Cardiac muscle cell (in vitro differentiated cells and primary cell): Measurements from ENCODE around the gene CAMK2N1. TPM values are rescaled to one million over a fixed set of nuclear protein-coding genes. Genes with fewer than 3 reads are reported as not detected.

Source experiments
- DNase-seq, 2 donors: peaks; one replicate each; pipeline versions ENCODE4 v3.0.0 to v3.0.0-alpha.2; 2010 to 2017; ENCODE audit warnings: low read depth in 1 of 2, low spot score in 1 of 2
- H3K27ac ChIP-seq: fragments of 200-600 bp; sonication (generic); 2 replicates; pipeline ENCODE4 v1.5.1; 2016
- H3K27me3 ChIP-seq: fragments of 200-600 bp; sonication (generic); 2 replicates; pipeline ENCODE4 v1.6.0; 2016; ENCODE audit warnings: control low read depth
- H3K36me3 ChIP-seq: fragments of 200-600 bp; sonication (generic); 2 replicates; pipeline ENCODE4 v1.5.1; 2016; ENCODE audit warnings: control low read depth
- H3K4me1 ChIP-seq: fragments of 200-600 bp; sonication (generic); 2 replicates; pipeline ENCODE4 v1.8.1; 2017; ENCODE audit warnings: low read depth, mild to moderate bottlenecking, mixed run types
- H3K4me3 ChIP-seq: fragments of 200-600 bp; sonication (generic); 2 replicates; pipeline ENCODE4 v1.5.1; 2016; ENCODE audit warnings: mild to moderate bottlenecking
- H3K9me3 ChIP-seq: fragments of 200-600 bp; sonication (generic); 2 replicates; pipeline ENCODE4 v1.5.1; 2017; ENCODE audit warnings: low read depth, mild to moderate bottlenecking, control low read depth
- polyA plus RNA-seq: library from polyadenylated mRNA; unstranded; fragments of >200 nt; fragmentation: Nextera tagmentation; extraction: Ambion mirVana; gene quantifications from 2 replicates; pipeline ENCODE4 v1.2.1, GENCODE V29; 2016
- total RNA-seq: library from RNA; depleted of rRNA; stranded (reverse); fragments of >200 nt; gene quantifications from 2 replicates; pipeline ENCODE4 v1.2.3, GENCODE V29; 2016
- TF ChIP-seq, protein P1 (sequence below): IDR thresholded peaks from 2 replicates; pipeline ENCODE4 v1.5.1; 2012; ENCODE audit warnings: low read depth, mild to moderate bottlenecking, low read length

CAMK2N1 gene
- total and polyA plus RNA-seq, 2 experiments from 2014 or later, result 0.30 to 1.4 TPM

GRCh38 chr1:20462397-20462796 is 23.6 kb downstream of the CAMK2N1 start:
- Histone ChIP-seq H3K36me3 (no peaks in the 10 kb centered on the region), H3K27me3 (peaks cover 37% of the 10 kb centered on the region), H3K4me3 (no peak overlapping the region), H3K4me1 (no peaks in the 10 kb centered on the region), H3K9me3 (no peaks in the 10 kb centered on the region), H3K27ac (no peak overlapping the region)
- TF ChIP-seq, protein P1, sequence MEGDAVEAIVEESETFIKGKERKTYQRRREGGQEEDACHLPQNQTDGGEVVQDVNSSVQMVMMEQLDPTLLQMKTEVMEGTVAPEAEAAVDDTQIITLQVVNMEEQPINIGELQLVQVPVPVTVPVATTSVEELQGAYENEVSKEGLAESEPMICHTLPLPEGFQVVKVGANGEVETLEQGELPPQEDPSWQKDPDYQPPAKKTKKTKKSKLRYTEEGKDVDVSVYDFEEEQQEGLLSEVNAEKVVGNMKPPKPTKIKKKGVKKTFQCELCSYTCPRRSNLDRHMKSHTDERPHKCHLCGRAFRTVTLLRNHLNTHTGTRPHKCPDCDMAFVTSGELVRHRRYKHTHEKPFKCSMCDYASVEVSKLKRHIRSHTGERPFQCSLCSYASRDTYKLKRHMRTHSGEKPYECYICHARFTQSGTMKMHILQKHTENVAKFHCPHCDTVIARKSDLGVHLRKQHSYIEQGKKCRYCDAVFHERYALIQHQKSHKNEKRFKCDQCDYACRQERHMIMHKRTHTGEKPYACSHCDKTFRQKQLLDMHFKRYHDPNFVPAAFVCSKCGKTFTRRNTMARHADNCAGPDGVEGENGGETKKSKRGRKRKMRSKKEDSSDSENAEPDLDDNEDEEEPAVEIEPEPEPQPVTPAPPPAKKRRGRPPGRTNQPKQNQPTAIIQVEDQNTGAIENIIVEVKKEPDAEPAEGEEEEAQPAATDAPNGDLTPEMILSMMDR, result no peak
- DNase-seq, result no peak

- DNase-seq, result no peak
- H3K27ac ChIP-seq, result no peak overlapping the region
- no peaks in the 10 kb centered on the region for H3K36me3 ChIP-seq
- peaks cover 10% of the 10 kb centered on the region for H3K27me3 ChIP-seq
- H3K4me1 ChIP-seq, result no peaks in the 10 kb centered on the region
- H3K9me3 ChIP-seq, result no peaks in the 10 kb centered on the region
- H3K4me3 ChIP-seq, result no peak overlapping the region
- TF ChIP-seq, protein P1, result no peak
These were observed 27.3 kb downstream of the CAMK2N1 start for GRCh38 chr1:20458717-20459116.

DNA sequence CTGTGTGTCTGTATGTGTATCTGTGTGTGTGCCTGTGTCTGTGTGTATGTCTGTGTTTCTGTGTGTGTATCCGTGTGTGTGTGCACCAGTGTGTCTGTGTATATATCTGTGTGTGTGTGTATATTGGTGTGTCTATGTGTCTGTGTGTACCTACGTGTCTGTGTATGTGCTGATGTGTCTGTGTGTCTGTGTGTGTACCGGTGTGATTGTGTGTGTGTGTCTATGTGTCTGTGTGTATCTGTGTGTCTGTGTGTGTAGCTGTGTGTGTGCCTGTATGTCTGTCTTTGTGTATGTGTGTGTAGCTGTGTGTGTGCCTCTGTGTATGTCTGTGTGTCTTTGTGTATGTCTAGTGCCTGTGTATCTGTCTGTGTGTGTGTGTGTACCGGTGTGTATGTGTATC is 32.0 kb downstream of the CAMK2N1 start:
- Histone ChIP-seq H3K9me3 (no peaks in the 10 kb centered on the region), H3K27me3 (peaks cover 40% of the 10 kb centered on the region), H3K4me3 (no peak overlapping the region), H3K27ac (no peak overlapping the region), H3K36me3 (no peaks in the 10 kb centered on the region), H3K4me1 (no peaks in the 10 kb centered on the region)
- TF ChIP-seq, protein P1, result no peak
- DNase-seq, result no peak

DNA sequence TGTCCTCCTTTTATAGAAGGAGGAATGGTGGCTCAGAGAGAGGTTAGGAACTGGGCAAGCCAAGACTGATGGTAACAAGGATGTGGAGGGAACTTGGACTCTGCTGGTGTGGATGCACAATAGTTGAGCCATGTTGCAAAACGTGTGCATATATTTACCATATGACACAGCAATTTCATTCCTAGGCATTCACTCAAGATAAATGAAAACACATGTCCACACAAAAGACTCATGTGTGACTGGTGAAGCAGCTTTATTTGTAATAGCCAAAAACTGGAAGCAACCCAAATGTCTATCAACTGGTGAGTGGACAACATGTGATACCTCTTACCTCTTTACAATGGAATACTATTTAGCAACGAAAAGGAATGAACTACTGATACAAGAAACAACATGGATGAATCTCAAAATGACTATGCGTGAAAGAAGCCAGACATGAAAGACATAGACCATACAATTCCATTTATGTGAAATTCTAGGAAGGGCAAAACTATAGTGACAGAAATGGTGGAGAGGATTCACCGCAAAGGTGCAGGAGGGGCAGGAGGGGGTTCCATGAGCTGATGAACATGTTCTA is 36.2 kb downstream of the CAMK2N1 start:
- no peak overlapping the region for H3K27ac ChIP-seq
- H3K36me3 ChIP-seq, result no peaks in the 10 kb centered on the region
- H3K4me3 ChIP-seq, result no peak overlapping the region
- TF ChIP-seq, protein P1, result no peak
- no peaks in the 10 kb centered on the region for H3K9me3 ChIP-seq
- H3K27me3 ChIP-seq, result peaks cover 38% of the 10 kb centered on the region
- DNase-seq, result peak in 1 of 2 donors; percentile 13
- no peaks in the 10 kb centered on the region for H3K4me1 ChIP-seq

DNA sequence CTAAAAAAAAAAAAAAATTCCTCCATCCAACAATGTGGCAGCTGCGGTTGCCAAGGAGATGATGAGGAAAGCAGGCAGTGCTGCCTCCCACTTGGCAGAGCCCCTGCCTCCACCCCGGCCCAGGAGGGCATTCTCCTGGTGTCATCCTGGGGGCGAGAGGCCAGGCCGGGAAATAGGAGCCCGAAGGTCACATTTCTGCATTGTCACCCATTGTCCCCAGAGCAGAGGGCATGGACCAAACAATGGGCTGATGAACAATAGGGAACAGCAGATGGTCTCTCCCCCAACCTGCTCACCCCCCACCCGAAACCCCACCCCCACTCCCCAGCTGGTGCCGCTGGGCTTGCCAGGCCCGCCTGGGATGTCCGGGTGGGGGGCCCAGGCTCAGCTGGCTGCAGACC is 37.3 kb downstream of the CAMK2N1 start:
- Histone ChIP-seq H3K9me3 (no peaks in the 10 kb centered on the region), H3K4me1 (no peaks in the 10 kb centered on the region), H3K36me3 (no peaks in the 10 kb centered on the region), H3K4me3 (no peak overlapping the region), H3K27me3 (peaks cover 38% of the 10 kb centered on the region), H3K27ac (no peak overlapping the region)
- DNase-seq, result no peak
- TF ChIP-seq, protein P1, result no peak
